ENCODE measurements around the gene LPXN. TPM values are rescaled to one million over a fixed set of nuclear protein-coding genes. Genes with fewer than 3 reads are reported as not detected.

The LPXN gene
- total RNA-seq, 1 experiment from 2014 or later = 3.0 TPM

DNA sequence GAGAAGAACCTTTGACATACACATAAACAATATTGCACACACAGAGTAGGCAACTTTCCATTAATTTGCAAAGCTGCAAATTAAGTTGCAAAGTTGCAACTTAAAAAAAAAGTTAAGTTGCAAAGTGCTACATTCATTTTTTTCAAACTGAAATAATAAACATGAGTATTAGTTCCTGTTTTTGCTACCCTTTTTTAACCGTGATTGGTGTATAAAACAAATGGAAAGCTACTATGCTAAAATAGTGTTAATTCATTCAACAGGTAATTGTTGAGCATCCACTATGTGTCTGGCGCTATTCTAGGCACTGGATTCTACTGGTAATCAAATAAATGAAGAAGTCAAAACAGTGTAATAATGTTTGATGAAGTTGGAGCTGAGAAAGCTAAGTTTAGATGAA is 11.3 kb upstream of the LPXN start:
- ATAC-seq = no peak
- peaks cover 21% of the 10 kb centered on the region for H3K4me1 ChIP-seq (ENCODE audit: control insufficient read depth, insufficient read depth, low read length)
- no peak overlapping the region for H3K4me3 ChIP-seq (ENCODE audit: low read depth in 2 of 2, low read length in 2 of 2)
- no peak for DNase-seq (ENCODE audit: low read depth, low spot score)
- no peak overlapping the region for H3K27ac ChIP-seq (ENCODE audit: low read length)
- no peak for TF ChIP-seq POLR2AphosphoS5 (IDR thresholded peaks at IDR 0.05; ENCODE audit: low read depth, low read length)
- no peak for TF ChIP-seq SIN3A (IDR thresholded peaks at IDR 0.05; ENCODE audit: borderline replicate concordance, insufficient read depth, low read depth, low read length)
- TF ChIP-seq TCF7L2 (IDR thresholded peaks at IDR 0.05; ENCODE audit: low read depth, low read length) = no peak
- TF ChIP-seq REST (IDR thresholded peaks at IDR 0.05; ENCODE audit: insufficient read depth in 1 of 2, low read depth in 2 of 2, low read length in 1 of 2) = no peak
- TF ChIP-seq, protein P1, sequence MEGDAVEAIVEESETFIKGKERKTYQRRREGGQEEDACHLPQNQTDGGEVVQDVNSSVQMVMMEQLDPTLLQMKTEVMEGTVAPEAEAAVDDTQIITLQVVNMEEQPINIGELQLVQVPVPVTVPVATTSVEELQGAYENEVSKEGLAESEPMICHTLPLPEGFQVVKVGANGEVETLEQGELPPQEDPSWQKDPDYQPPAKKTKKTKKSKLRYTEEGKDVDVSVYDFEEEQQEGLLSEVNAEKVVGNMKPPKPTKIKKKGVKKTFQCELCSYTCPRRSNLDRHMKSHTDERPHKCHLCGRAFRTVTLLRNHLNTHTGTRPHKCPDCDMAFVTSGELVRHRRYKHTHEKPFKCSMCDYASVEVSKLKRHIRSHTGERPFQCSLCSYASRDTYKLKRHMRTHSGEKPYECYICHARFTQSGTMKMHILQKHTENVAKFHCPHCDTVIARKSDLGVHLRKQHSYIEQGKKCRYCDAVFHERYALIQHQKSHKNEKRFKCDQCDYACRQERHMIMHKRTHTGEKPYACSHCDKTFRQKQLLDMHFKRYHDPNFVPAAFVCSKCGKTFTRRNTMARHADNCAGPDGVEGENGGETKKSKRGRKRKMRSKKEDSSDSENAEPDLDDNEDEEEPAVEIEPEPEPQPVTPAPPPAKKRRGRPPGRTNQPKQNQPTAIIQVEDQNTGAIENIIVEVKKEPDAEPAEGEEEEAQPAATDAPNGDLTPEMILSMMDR (IDR thresholded peaks at IDR 0.05) = no peak
- no TSS peak for BruUV-seq (replicated peaks)
- ChIA-PET POLR2A (no interaction called here), CTCF (no interaction called here)
- in situ Hi-C loops (cut with HindIII; ENCODE audit: low pct_unique_long_range_greater_than_20kb, low sequenced_read_pairs) = no loop called here
- no peaks in the 10 kb centered on the region for H3K27me3 ChIP-seq (ENCODE audit: control insufficient read depth, insufficient read depth, low read length)
- intact Hi-C loops (cut with micrococcal nuclease; ENCODE audit: unreplicated experiment) = no loop called here
- no peaks in the 10 kb centered on the region for H3K9me3 ChIP-seq (ENCODE audit: control insufficient read depth, insufficient read depth, low read depth, low read length)
- peaks cover 19% of the 10 kb centered on the region for H3K36me3 ChIP-seq (ENCODE audit: control insufficient read depth, insufficient read depth, low read length)

DNA sequence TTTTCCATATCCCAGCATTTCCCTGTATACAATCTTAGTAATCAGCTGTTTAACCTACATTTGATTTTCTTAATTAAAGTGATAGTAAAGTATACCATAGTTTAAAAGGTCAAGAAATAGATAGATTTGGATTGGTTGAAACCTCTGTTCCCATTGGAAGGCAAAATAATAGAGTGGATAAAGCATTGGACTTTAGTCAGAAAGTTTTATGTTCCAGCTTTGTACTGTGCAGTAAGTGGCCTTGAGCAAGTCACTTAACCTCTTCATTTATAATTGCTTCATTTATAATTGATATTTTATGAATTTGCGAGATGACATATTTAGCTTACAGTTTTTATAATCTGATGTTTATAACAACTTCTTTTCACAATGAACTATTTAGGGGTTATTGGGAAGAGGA is 6.8 kb upstream of the LPXN start:
- no peak for TF ChIP-seq POLR2AphosphoS5 (IDR thresholded peaks at IDR 0.05; ENCODE audit: low read depth, low read length)
- no peak for TF ChIP-seq REST (IDR thresholded peaks at IDR 0.05; ENCODE audit: insufficient read depth in 1 of 2, low read depth in 2 of 2, low read length in 1 of 2)
- TF ChIP-seq TCF7L2 (IDR thresholded peaks at IDR 0.05; ENCODE audit: low read depth, low read length) = no peak
- TF ChIP-seq SIN3A (IDR thresholded peaks at IDR 0.05; ENCODE audit: borderline replicate concordance, insufficient read depth, low read depth, low read length) = no peak
- TF ChIP-seq, protein P1 (IDR thresholded peaks at IDR 0.05) = no peak
- in situ Hi-C loops (cut with HindIII; ENCODE audit: low pct_unique_long_range_greater_than_20kb, low sequenced_read_pairs) = no loop called here
- Histone ChIP-seq H3K4me1 (ENCODE audit: control insufficient read depth, insufficient read depth, low read length) (peaks cover 33% of the 10 kb centered on the region), H3K36me3 (ENCODE audit: control insufficient read depth, insufficient read depth, low read length) (peaks cover 28% of the 10 kb centered on the region), H3K9me3 (ENCODE audit: control insufficient read depth, insufficient read depth, low read depth, low read length) (no peaks in the 10 kb centered on the region), H3K27ac (ENCODE audit: low read length) (no peak overlapping the region), H3K4me3 (ENCODE audit: low read depth in 2 of 2, low read length in 2 of 2) (no peak overlapping the region), H3K27me3 (ENCODE audit: control insufficient read depth, insufficient read depth, low read length) (no peaks in the 10 kb centered on the region)
- DNase-seq (ENCODE audit: low read depth, low spot score) = no peak
- ChIA-PET POLR2A (no interaction called here), CTCF (no interaction called here)
- intact Hi-C loops (cut with micrococcal nuclease; ENCODE audit: unreplicated experiment) = no loop called here
- BruUV-seq (replicated peaks) = no TSS peak
- no peak for ATAC-seq

Data from Panc1 (cell line).